Measurements from ENCODE around the gene ZNG1F. TPM values are rescaled to one million over a fixed set of nuclear protein-coding genes. Genes with fewer than 3 reads are reported as not detected.
"Not testable (repeated sequence)": the region's sequence is repeated elsewhere in the genome, so short reads cannot be mapped to it uniquely, and the experiment has no call there.

ZNG1F gene
- total RNA-seq, 2 donors from 2014 or later, result 9.3 to 12.1 TPM

DNA sequence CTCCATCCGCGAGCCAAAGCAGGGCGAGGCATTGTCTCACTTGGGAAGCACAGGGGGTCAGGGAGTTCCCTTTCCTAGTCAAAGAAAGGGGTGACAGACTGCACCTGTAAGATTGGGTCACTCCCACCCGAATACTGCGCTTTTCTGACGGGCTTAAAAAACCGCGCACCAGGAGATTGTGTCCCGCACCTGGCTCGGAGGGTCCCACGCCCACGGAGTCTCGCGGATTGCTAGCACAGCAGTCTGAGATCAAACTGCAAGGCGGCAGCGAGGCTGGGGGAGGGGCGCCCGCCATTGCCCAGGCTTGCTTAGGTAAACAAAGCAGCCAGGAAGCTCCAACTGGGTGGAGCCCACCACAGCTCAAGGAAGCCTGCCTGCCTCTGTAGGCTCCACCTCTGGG lies 39.0 kb downstream of the ZNG1F start:
- intact Hi-C loops (cut with DNase I); H3K36me3 ChIP-seq; H3K4me1 ChIP-seq; DNase-seq; H3K4me3 ChIP-seq; H3K9ac ChIP-seq (ENCODE audit: low read depth in 2 of 2, low read length in 2 of 2); H3K9me3 ChIP-seq; H3K27me3 ChIP-seq; H3K27ac ChIP-seq: not testable (repeated sequence)

DNA sequence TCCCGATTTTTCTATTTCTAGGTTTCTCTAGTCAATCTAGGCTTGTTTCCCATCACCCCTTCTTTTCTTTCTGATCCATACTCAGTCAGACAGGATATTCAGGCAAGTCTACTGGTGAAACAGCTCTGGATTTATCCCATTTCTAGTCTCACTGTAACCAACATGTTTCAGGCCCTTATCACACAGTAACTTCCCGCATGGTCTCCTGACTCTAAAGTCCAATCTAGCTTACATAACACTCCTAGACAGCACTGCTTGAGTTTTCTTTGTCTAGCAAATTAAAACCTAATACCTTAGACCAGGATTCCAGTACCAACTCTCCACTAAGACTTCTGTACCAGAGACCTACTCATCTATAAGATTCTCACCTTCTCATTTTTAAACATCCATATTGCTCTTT lies 47.2 kb downstream of the ZNG1F start:
- H3K27ac ChIP-seq; H3K4me1 ChIP-seq; H3K27me3 ChIP-seq; H3K9ac ChIP-seq (ENCODE audit: low read depth in 2 of 2, low read length in 2 of 2); H3K9me3 ChIP-seq; H3K36me3 ChIP-seq; DNase-seq; H3K4me3 ChIP-seq; intact Hi-C loops (cut with DNase I): not testable (repeated sequence)

DNA sequence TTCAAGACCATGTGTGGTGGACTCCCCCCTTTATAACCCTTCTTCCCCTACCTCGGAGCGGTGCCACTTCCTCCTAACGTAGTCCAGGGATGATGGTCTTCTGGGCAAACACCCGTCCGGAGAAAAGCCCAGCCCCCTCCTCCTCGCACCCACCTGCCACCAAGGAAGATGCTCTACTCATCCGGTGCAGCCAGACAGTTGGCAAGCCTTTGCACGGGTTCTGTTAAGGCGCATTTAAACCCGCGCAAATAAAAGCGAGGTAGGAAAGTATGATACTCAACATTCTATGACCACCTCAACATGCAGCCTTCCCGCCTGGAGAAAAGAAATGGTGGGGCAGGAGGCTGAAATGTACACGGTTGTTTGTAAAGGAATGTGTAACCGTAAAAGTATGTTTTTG lies 60.5 kb downstream of the ZNG1F start, which contains the start of gene FOXD4L6:
TSS of gene FOXD4L6 (minus strand) at position 101 of the 400 bp plus-strand sequence. CDS start 298 bp downstream, outside the sequence.
- DNase-seq; H3K36me3 ChIP-seq; intact Hi-C loops (cut with DNase I); H3K4me1 ChIP-seq; H3K9ac ChIP-seq (ENCODE audit: low read depth in 2 of 2, low read length in 2 of 2); H3K27ac ChIP-seq; H3K27me3 ChIP-seq; H3K4me3 ChIP-seq; H3K9me3 ChIP-seq: not testable (repeated sequence)

DNA sequence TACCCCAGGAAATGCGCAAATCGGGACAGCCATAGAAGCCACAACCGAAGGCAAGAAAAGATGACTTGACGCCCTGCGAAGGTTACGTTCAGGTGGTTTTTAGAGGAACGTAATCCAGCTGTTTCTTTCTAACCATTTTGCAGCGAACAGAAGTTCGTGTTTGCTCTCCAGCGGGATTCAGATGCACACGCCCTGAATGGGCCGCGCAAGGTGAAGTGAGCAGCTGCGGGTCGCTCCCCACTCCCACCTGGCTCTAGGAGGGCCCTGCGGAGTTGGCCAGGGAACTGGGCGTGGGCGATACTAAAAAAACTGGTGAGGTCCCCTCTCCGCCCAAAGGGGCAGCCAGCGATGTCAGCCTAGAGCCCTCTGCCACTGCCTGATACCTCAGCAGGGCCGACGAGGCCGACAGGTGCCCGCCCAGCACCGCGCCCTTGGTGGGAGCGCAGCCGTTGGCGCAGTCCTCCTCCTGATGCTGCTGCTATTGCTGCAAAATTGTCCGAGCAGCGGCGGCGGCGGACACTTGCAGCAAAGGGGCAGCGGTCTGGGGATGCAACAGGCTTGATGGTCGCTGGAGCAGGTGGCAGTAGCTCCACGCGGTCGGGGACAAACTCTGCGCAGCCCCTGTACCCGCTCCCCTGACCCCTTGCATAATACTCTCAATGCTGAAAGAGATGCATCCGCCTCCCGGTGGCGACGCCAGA lies 62.2 kb downstream of the ZNG1F start:
- H3K27ac ChIP-seq; DNase-seq; intact Hi-C loops (cut with DNase I): not testable (repeated sequence)

DNA sequence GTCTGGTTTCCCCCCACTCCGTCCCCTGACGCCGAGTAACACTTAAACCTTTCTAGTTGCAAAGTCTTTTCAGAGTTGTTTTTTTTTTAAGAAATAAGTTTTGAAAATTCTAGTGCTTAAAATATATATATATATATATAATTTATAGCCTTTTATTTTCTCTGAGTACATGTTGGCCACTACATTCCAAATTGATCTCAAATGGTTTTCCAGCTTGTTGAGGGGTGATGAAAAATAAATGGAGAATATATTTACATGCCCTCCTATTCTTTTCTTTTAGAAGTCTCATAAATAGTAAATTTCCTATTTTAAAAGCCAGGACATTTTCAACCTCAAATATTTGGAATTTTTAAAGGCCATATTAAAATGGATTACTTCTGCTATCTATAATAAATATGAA lies 63.2 kb downstream of the ZNG1F start:
- H3K9ac ChIP-seq (ENCODE audit: low read depth in 2 of 2, low read length in 2 of 2); H3K27ac ChIP-seq; intact Hi-C loops (cut with DNase I); H3K9me3 ChIP-seq; DNase-seq; H3K4me3 ChIP-seq; H3K4me1 ChIP-seq; H3K27me3 ChIP-seq; H3K36me3 ChIP-seq: not testable (repeated sequence)

More for the DNA sequence above, 62.2 kb downstream of the ZNG1F start:
- H3K4me1 ChIP-seq; H3K36me3 ChIP-seq; H3K9me3 ChIP-seq; H3K9ac ChIP-seq (ENCODE audit: low read depth in 2 of 2, low read length in 2 of 2); H3K27me3 ChIP-seq; H3K4me3 ChIP-seq: not testable (repeated sequence)

DNA sequence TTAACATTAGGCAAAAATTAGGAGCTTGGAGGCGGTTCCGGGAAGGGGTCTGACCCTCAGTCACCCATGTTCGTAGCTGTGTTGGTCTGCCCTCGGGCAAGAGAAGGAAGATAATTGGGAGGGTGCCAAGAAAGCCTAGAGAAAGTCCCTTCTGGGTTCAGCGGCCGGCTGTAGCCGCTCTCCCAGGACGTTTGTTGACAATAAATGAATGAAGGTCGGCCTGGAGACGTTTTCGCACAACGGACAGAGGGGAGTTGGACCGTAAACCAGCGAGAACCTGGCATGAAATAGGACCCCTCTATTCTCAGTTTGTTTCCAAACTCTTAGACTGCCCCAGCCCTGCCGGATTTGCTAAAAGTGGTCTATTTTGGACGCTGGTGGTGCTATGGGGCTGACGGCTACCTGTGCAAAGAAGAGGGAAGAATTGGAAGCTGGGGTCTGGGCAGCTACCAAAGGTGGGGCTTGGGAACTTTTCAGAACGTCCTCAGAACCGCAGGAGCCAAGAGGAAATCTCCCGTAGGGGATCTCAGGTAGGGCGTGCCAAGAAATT lies 63.9 kb downstream of the ZNG1F start:
- H3K27me3 ChIP-seq; H3K4me3 ChIP-seq; H3K27ac ChIP-seq; H3K36me3 ChIP-seq; intact Hi-C loops (cut with DNase I); H3K9me3 ChIP-seq; H3K4me1 ChIP-seq; H3K9ac ChIP-seq (ENCODE audit: low read depth in 2 of 2, low read length in 2 of 2); DNase-seq: not testable (repeated sequence)

DNA sequence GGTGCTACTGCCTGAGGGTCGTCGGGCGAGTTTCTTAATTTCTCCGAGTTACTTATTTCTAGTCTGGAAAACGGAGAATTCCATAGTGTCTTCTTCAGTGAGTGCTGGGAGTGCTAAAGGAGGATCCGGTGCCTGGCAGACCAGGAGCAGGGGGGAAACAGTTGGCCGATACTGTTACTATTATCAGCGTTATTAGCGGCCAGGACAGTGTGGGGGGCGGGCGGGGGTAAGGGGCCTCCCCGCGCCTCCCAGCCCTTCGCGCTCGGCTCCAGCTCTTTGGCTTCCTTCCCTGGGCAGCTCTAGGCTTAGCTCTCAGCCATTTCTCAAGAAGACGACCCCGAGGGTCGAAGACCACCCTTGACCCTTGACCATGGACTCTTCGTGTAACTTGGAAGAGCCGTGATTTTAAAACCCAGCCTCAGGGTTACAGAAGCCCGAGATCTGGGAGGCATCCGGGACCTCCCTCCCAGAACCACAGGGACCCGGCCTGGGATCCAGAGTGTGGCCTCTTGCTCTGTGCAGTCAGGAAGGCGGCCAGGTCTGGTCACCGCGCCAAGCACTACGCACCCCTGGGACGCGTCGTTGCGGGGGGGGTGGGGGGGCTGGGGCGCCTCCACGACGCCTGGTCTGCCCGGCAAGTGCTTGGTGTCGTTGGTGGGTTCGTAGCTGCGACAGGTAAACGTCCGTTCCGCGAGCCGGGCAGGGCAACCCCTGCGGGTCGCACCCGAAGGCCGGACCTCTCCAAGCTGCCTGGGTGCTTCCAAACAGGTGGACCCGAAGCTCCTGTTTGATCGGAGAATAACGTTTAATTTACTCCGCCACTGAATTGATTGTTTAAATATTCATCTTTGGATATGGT lies 64.6 kb downstream of the ZNG1F start:
- H3K4me1 ChIP-seq; H3K36me3 ChIP-seq; intact Hi-C loops (cut with DNase I); DNase-seq; H3K9ac ChIP-seq (ENCODE audit: low read depth in 2 of 2, low read length in 2 of 2); H3K27ac ChIP-seq; H3K27me3 ChIP-seq; H3K4me3 ChIP-seq; H3K9me3 ChIP-seq: not testable (repeated sequence)

DNA sequence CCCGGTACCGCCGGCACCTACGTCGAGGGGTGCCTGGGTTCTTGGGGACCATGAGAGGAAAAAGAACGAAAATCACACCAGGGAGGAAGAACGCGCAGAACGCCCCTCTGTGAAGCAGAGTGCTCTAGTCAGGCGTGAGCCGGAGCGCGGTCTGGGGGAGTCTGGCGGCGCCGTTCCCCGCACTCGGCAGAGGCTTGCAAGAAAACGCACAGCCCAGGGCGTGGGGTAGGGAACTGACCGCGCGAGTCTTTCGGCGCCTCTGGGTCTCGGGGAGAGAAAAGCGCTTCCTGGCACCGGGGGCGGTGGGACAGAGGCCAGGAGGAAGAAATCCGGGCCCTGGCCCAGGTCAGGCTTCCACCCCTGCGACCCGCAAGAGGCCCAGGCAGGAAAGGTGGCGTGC lies 65.3 kb downstream of the ZNG1F start:
- H3K36me3 ChIP-seq; intact Hi-C loops (cut with DNase I); DNase-seq; H3K4me3 ChIP-seq; H3K9ac ChIP-seq (ENCODE audit: low read depth in 2 of 2, low read length in 2 of 2); H3K27ac ChIP-seq; H3K9me3 ChIP-seq; H3K4me1 ChIP-seq; H3K27me3 ChIP-seq: not testable (repeated sequence)

DNA sequence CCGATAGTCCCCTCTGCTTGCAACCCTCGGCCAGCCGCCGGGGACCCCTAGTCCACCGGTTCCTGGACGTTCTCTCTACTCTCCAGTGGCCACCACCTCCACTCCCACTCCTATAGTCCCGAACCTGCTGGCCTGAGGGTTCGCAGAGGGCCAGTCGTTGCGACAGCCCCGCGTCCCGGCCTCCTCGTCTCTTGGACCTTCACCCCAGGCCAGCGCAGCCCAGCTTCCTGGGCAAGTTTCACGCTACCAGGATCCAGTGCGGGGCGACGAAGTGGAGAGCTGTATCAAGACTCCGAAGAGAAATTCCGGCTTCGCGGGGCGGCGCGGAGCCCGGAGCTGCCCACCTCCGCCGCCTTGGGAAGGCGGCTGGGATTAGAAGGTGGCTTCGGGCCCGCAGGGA lies 65.7 kb downstream of the ZNG1F start:
- H3K36me3 ChIP-seq; DNase-seq; H3K27ac ChIP-seq; H3K9ac ChIP-seq (ENCODE audit: low read depth in 2 of 2, low read length in 2 of 2); H3K4me1 ChIP-seq; intact Hi-C loops (cut with DNase I); H3K4me3 ChIP-seq; H3K9me3 ChIP-seq; H3K27me3 ChIP-seq: not testable (repeated sequence)

DNA sequence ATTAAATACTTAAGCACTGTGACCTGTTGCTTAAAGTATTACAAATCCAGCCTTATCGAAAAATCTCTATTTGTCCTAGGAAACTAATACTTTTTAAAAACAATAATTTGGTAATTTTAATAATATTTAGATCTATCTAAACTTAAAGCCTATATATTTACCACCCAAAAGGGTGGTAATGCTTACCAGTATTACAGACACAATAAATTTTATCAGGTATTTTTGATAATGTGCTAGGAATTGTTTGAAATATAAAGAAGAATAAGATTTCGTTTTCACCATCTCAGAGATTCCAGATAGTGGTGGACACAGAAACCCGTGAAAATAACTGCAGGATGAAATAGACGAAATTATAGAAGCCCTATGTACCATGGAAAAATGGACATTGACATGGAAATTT lies 68.4 kb downstream of the ZNG1F start:
- DNase-seq; H3K4me1 ChIP-seq; H3K4me3 ChIP-seq; intact Hi-C loops (cut with DNase I); H3K27me3 ChIP-seq; H3K9me3 ChIP-seq; H3K36me3 ChIP-seq; H3K27ac ChIP-seq; H3K9ac ChIP-seq (ENCODE audit: low read depth in 2 of 2, low read length in 2 of 2): not testable (repeated sequence)

DNA sequence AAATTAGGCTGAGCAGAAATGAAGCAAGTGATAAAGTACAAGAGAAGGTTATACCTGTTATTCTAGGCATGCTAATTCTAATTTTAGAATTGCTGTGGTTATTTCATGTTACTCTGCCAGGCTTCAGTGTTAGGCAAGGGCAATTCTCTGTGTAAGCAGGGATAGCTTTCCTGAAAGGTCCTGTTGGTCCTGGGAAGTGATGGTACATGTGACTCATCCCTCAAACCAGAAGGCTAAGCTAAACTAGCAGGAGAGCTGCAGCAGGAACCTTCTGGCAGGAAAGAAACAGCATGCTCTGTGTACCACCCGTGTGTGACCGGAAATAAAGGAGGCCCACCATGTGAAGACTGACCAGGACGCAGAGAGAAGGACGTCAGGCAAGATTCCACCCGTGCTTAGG lies 69.4 kb downstream of the ZNG1F start:
- H3K27me3 ChIP-seq; H3K4me1 ChIP-seq; H3K27ac ChIP-seq; H3K9ac ChIP-seq (ENCODE audit: low read depth in 2 of 2, low read length in 2 of 2); intact Hi-C loops (cut with DNase I); H3K36me3 ChIP-seq; H3K4me3 ChIP-seq; DNase-seq; H3K9me3 ChIP-seq: not testable (repeated sequence)

DNA sequence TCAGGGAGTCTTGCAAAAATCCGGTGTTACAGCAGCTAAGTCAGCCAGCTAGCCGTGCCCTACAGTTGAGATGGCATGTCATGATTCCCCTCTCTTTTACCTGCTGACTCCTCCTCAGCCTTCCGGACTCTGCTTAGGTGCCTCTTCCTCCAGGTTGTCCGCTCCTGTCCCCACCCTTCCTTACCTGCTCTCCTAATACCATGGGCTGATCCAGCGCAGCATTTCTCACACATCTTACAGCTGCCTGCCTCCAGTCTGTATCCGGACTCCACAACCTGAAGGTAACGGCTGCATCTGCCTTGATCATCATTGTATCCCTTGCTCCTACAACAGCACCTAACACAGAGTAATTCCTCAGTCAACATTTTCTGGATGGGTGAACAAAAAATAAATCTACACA lies 69.8 kb downstream of the ZNG1F start:
- H3K27me3 ChIP-seq; intact Hi-C loops (cut with DNase I); H3K4me3 ChIP-seq; H3K9ac ChIP-seq (ENCODE audit: low read depth in 2 of 2, low read length in 2 of 2); DNase-seq; H3K36me3 ChIP-seq; H3K9me3 ChIP-seq; H3K4me1 ChIP-seq; H3K27ac ChIP-seq: not testable (repeated sequence)

DNA sequence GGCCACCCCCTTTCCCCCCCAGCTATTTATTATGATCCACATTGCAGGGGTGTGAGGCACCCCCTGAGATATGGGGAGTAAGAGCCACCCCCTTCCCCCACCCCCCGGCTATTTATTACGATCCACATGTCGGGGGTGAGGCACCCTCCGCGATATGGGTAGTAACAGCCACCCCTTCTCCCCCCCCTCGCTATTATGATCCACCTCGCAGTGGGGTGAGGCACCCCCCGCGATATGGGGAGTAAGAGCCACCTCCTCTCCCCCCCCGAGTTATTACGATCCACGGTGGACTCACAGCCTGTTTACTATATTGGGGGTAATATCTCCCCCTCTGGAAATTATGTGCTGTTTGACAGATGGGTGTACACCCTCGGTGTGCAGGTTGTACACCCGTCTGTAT lies 75.8 kb downstream of the ZNG1F start:
- H3K36me3 ChIP-seq; H3K4me1 ChIP-seq; H3K9ac ChIP-seq (ENCODE audit: low read depth in 2 of 2, low read length in 2 of 2); intact Hi-C loops (cut with DNase I); H3K9me3 ChIP-seq; DNase-seq; H3K27ac ChIP-seq; H3K27me3 ChIP-seq; H3K4me3 ChIP-seq: not testable (repeated sequence)

Measured in colonic mucosa (tissue), 4 donors.